HCT116 (cell line): ENCODE measurements around the gene DAPK2. TPM values are rescaled to one million over a fixed set of nuclear protein-coding genes. Genes with fewer than 3 reads are reported as not detected.

ENCODE experiments used
- ATAC-seq: fragments of 200-7000 bp; cut with Tn5 transposase; 2 replicates; pipeline ENCODE4 v1.9.1; 2020; ENCODE audit warnings: mild to moderate bottlenecking, moderate library complexity
- BruUV-seq: library from RNA; stranded (reverse); fragments of 400-500 nt; replicated peaks from 2 replicates; lab custom pipeline; 2021; lab: Mats Ljungman, UMichigan
- CTCF ChIA-PET: fragments of 300-600 bp; sonication (Branson Sonifier 250); formaldehyde crosslinking; loops from one replicate; lab custom pipeline; 2021; ENCODE audit warnings: antibody characterized with exemption; lab: Charles Lee
- POLR2A ChIA-PET: fragments of 300-600, 350-600 bp; sonication (Branson Sonifier 250); formaldehyde crosslinking; loops from one replicate; lab custom pipeline; 2021; ENCODE audit warnings: antibody characterized with exemption; lab: Charles Lee
- RAD21 ChIA-PET, 2 experiments: fragments of 300-600 bp; sonication (Branson Sonifier 250); formaldehyde crosslinking; loops; one replicate each; lab custom pipeline; 2023; ENCODE audit warnings: low total read pairs in 2 of 2; ENCODE audit not compliant: uncharacterized antibody in 2 of 2, unreplicated experiment in 2 of 2, low non-redundant PET in 1 of 2; lab: Charles Lee
- DNase-seq: peaks from one replicate; pipeline ENCODE4 v3.0.0-alpha.2; 2010; ENCODE audit warnings: low read depth, low spot score
- H2AFZ ChIP-seq: fragments of 200-600 bp; shearing (Covaris generic), sonication (generic); 2 replicates; pipeline ENCODE4 v1.6.1; 2017; ENCODE audit warnings: low read depth, mixed run types, mixed read lengths, antibody characterized with exemption, low read length; ENCODE audit not compliant: poor library complexity, severe bottlenecking
- H3K27ac ChIP-seq: 2 replicates; pipeline ENCODE4 v1.5.1; 2012; ENCODE audit warnings: low read depth, low read length
- H3K27me3 ChIP-seq: fragments of 200-600 bp; sonication (generic); 2 replicates; pipeline ENCODE4 v1.6.1; 2016; ENCODE audit warnings: mixed run types, low read length, mixed read lengths; ENCODE audit not compliant: insufficient read depth
- H3K36me3 ChIP-seq, 2 experiments: fragments of 200-500 bp in 1 of 2; fragments of 200-600 bp in 1 of 2; sonication (Bioruptor generic) in 1 of 2; sonication (generic) in 1 of 2; 2 replicates each; pipeline versions ENCODE4 v1.5.1 to v1.6.1; 2014 to 2016; ENCODE audit warnings: low read length in 2 of 2, inconsistent platforms in 1 of 2, mixed read lengths in 1 of 2, mixed run types in 1 of 2; ENCODE audit not compliant: insufficient read depth in 2 of 2, control insufficient read depth in 1 of 2
- H3K4me1 ChIP-seq, 2 experiments: fragments of 200-600 bp in 1 of 2; sonication (generic) in 1 of 2; 2 replicates each; pipeline versions ENCODE4 v1.5.1 to v1.6.1; 2012 to 2017; ENCODE audit warnings: low read length in 2 of 2, inconsistent platforms in 1 of 2, mild to moderate bottlenecking in 1 of 2, mixed read lengths in 1 of 2, mixed run types in 1 of 2, moderate library complexity in 1 of 2; ENCODE audit not compliant: insufficient read depth in 2 of 2, control insufficient read depth in 1 of 2
- H3K4me2 ChIP-seq: fragments of 200-600 bp; sonication (generic); 2 replicates; pipeline ENCODE4 v1.6.1; 2017; ENCODE audit warnings: mixed run types, low read length, mixed read lengths
- H3K4me3 ChIP-seq, 2 experiments: fragments of 200-600 bp in 1 of 2; sonication (generic) in 1 of 2; replicated peaks in 1 of 2; 2 replicates each; pipeline ENCODE4 v1.5.1; 2011 to 2016; ENCODE audit warnings: low read length in 2 of 2, control low read depth in 1 of 2, low read depth in 1 of 2, mild to moderate bottlenecking in 1 of 2, mixed read lengths in 1 of 2, mixed run types in 1 of 2
- H3K79me2 ChIP-seq: fragments of 200-600 bp; sonication (generic); 2 replicates; pipeline ENCODE4 v1.6.1; 2017; ENCODE audit warnings: mild to moderate bottlenecking, mixed run types, low read length, moderate library complexity, mixed read lengths; ENCODE audit not compliant: insufficient read depth
- H3K9ac ChIP-seq: fragments of 200-600 bp; sonication (generic); 2 replicates; pipeline ENCODE4 v1.6.1; 2016; ENCODE audit warnings: low read length, mixed read lengths
- H3K9me2 ChIP-seq: fragments of 200-600 bp; sonication (generic), shearing (Covaris generic); 2 replicates; pipeline ENCODE4 v1.6.1; 2017; ENCODE audit warnings: mixed run types, mild to moderate bottlenecking, moderate library complexity; ENCODE audit not compliant: insufficient read depth
- H3K9me3 ChIP-seq, 2 experiments: fragments of 200-500 bp in 1 of 2; fragments of 200-600 bp in 1 of 2; sonication (Bioruptor generic) in 1 of 2; sonication (generic) in 1 of 2; 2 replicates each; pipeline ENCODE4 v1.6.1; 2014 to 2017; ENCODE audit warnings: low read length in 2 of 2, mixed read lengths in 2 of 2, inconsistent platforms in 1 of 2, low read depth in 1 of 2, mild to moderate bottlenecking in 1 of 2, mixed run types in 1 of 2, moderate library complexity in 1 of 2; ENCODE audit not compliant: control insufficient read depth in 1 of 2, insufficient read depth in 1 of 2
- H4K20me1 ChIP-seq: fragments of 200-600 bp; sonication (generic), shearing (Covaris generic); 2 replicates; pipeline ENCODE4 v1.6.1; 2017; ENCODE audit warnings: mixed run types, mild to moderate bottlenecking, moderate library complexity; ENCODE audit not compliant: insufficient read depth
- CBX3 ChIP-seq: IDR thresholded peaks from 2 replicates; pipeline ENCODE4 v1.6.1; 2012; ENCODE audit warnings: low read depth
- ELF1 ChIP-seq: IDR thresholded peaks from 2 replicates; pipeline ENCODE4 v1.6.1; 2012; ENCODE audit warnings: low read depth, borderline replicate concordance
- EZH2 ChIP-seq: fragments of 200-600 bp; sonication (generic); IDR thresholded peaks from 2 replicates; pipeline ENCODE4 v1.6.1; 2017; ENCODE audit warnings: antibody characterized with exemption, mixed run types
- POLR2A ChIP-seq: IDR thresholded peaks from 2 replicates; pipeline ENCODE4 v1.7.0; 2011; ENCODE audit warnings: borderline replicate concordance; ENCODE audit not compliant: insufficient read depth, insufficient read length; ENCODE audit errors: extremely low read depth
- SP1 ChIP-seq: IDR thresholded peaks from 2 replicates; pipeline ENCODE4 v1.6.1; 2012; ENCODE audit warnings: low read depth
- TCF7L2 ChIP-seq: IDR thresholded peaks from 2 replicates; pipeline ENCODE4 v1.7.0; 2011; ENCODE audit warnings: borderline replicate concordance, inconsistent platforms; ENCODE audit not compliant: insufficient read depth, insufficient read length; ENCODE audit errors: extremely low read depth
- ZFX ChIP-seq: fragments of 450-650 bp; IDR thresholded peaks from 2 replicates; pipeline ENCODE4 v1.6.1; 2017
- intact Hi-C: fragments of 100-400 bp; cut with micrococcal nuclease; formaldehyde crosslinking; loops from 2 replicates; pipeline ENCODE4 v1.10.0; 2022
- total RNA-seq: library from RNA; stranded (reverse); gene quantifications from one replicate; pipeline ENCODE4 v1.2.1, GENCODE V29; 2021; ENCODE audit not compliant: unreplicated experiment
- TF ChIP-seq, protein P1 (sequence below): IDR thresholded peaks from 2 replicates; pipeline ENCODE4 v1.6.1; 2011; ENCODE audit warnings: mild to moderate bottlenecking, low read length, moderate library complexity; ENCODE audit not compliant: insufficient replicate concordance; ENCODE audit errors: extremely low read depth

DAPK2 gene
- total RNA-seq, 1 experiment from 2014 or later: 4.8 TPM

DNA sequence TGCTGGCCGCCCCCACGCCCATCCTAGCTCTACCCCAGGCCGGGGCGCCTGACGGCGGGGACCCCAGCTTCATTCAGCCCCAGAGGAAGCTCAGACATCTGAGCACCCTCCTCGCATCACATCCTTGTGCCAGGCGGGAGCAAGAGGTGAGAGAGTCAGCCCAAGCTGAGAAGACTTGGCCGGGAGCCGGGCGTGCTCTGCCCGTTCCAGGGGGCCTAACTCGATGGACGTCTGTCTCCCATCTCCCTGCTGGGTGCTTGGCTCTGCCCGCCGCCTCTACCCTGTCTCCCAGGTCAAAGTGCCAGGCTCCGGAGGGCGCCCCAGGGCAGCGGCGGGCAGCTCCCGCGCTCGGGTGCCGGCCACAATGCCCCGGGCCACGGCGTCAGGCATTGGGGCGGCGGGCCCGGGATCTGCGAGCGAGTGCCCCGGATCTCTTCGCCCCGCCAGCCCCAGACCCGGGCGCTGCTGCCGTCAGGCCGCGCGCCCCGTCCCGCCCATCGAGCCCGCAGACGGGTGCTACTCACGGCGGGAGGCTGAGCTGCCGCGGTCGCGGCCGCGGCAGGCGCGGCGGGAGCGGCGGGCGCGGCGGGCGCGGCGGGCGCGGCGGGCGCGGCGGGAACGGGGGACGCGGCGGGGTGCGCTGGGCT, 388 bp downstream of the DAPK2 start:
- no peak overlapping the region for H2AFZ ChIP-seq
- peak overlapping the region; percentile 44 for H3K9ac ChIP-seq
- RAD21 ChIA-PET: interaction anchor here (1.0 to 1.2 kb wide), 3 partner anchors 294 to 436 kb away, joined by 3 to 4 read pairs (median 4); no protein-coding TSS in a partner anchor
- peak overlapping the region; percentile 39; the same call in 1 of the 2 replicates for H3K27ac ChIP-seq
- POLR2A ChIA-PET: interaction anchor here (0.7 kb wide), 1 partner anchor 9 kb away, joined by 3 read pairs; no protein-coding TSS in a partner anchor
- no peaks in the 10 kb centered on the region for H3K79me2 ChIP-seq
- no peaks in the 10 kb centered on the region for H3K9me3 ChIP-seq
- H3K9me2 ChIP-seq: no peaks in the 10 kb centered on the region
- H3K4me1 ChIP-seq: peaks cover 5 to 14% of the 10 kb centered on the region in 2 experiments; a peak in 2 of 4 replicates
- peak overlapping the region; percentile 28 to 58 for H3K4me3 ChIP-seq
- peak overlapping the region; percentile 76 for H3K4me2 ChIP-seq
- no peaks in the 10 kb centered on the region for H3K27me3 ChIP-seq
- BruUV-seq: no TSS peak
- no peaks in the 10 kb centered on the region for H3K36me3 ChIP-seq
- ATAC-seq (peak; percentile 69), DNase-seq (no peak)
- CTCF ChIA-PET: interaction anchor here (0.8 to 2.3 kb wide), 10 partner anchors 9 to 579 kb away, joined by 3 to 29 read pairs (median 4); no protein-coding TSS in a partner anchor
- H4K20me1 ChIP-seq: no peaks in the 10 kb centered on the region
- intact Hi-C loops: loop anchor here (1.0 to 10.0 kb wide), 3 partner anchors 101 to 294 kb away; no protein-coding TSS in a partner anchor
- no peak for TF ChIP-seq SP1
- TF ChIP-seq POLR2A: no peak
- TF ChIP-seq, protein P1, sequence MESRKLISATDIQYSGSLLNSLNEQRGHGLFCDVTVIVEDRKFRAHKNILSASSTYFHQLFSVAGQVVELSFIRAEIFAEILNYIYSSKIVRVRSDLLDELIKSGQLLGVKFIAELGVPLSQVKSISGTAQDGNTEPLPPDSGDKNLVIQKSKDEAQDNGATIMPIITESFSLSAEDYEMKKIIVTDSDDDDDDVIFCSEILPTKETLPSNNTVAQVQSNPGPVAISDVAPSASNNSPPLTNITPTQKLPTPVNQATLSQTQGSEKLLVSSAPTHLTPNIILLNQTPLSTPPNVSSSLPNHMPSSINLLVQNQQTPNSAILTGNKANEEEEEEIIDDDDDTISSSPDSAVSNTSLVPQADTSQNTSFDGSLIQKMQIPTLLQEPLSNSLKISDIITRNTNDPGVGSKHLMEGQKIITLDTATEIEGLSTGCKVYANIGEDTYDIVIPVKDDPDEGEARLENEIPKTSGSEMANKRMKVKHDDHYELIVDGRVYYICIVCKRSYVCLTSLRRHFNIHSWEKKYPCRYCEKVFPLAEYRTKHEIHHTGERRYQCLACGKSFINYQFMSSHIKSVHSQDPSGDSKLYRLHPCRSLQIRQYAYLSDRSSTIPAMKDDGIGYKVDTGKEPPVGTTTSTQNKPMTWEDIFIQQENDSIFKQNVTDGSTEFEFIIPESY: no peak
- no peak for TF ChIP-seq TCF7L2
- TF ChIP-seq EZH2: no peak
- no peak for TF ChIP-seq CBX3
- peak; percentile 38; the same call in 1 of the 2 replicates for TF ChIP-seq ZFX
- no peak for TF ChIP-seq ELF1
